SK-N-SH (cell line): Measurements from ENCODE around the gene RNASEH1.

Experiments
- CTCF ChIP-seq: fragments of 200-600 bp; sonication (generic); IDR thresholded peaks from 2 replicates; pipeline ENCODE4 v1.6.1; 2017; ENCODE audit warnings: antibody characterized with exemption, mild to moderate bottlenecking, moderate library complexity
- FOSL2 ChIP-seq: IDR thresholded peaks from 2 replicates; pipeline ENCODE4 v1.4.0; 2012; ENCODE audit warnings: low read depth, mild to moderate bottlenecking, moderate library complexity, borderline replicate concordance
- POLR2AphosphoS5 ChIP-seq: IDR thresholded peaks from 2 replicates; pipeline ENCODE4 v1.6.1; 2012; ENCODE audit warnings: low read depth, low read length
- REST ChIP-seq: IDR thresholded peaks from 2 replicates; pipeline ENCODE4 v1.6.1; 2012; ENCODE audit warnings: mild to moderate bottlenecking, low read depth, low read length, moderate library complexity
- RXRA ChIP-seq: IDR thresholded peaks from 2 replicates; pipeline ENCODE4 v1.4.0; 2012; ENCODE audit warnings: low read depth, mild to moderate bottlenecking, borderline replicate concordance
- SMC3 ChIP-seq: IDR thresholded peaks from 2 replicates; pipeline ENCODE4 v1.6.1; 2012; ENCODE audit warnings: low read depth, low read length, improper control_type of control experiment
- YY1 ChIP-seq: IDR thresholded peaks from 2 replicates; pipeline ENCODE4 v1.4.0; 2012; ENCODE audit warnings: low read depth, mild to moderate bottlenecking

- no peak for TF ChIP-seq CTCF
- TF ChIP-seq RXRA, result no peak
- TF ChIP-seq YY1, result no peak
- TF ChIP-seq FOSL2, result no peak
- TF ChIP-seq SMC3, result no peak
- no peak for TF ChIP-seq POLR2AphosphoS5
- no peak for TF ChIP-seq REST
Measured at GRCh38 chr2:3503483-3503882, 54.6 kb downstream of the RNASEH1 start.
